GM19043 (cell line): ENCODE results near the gene CX3CL1.
"Not testable (repeated sequence)": the region's sequence is repeated elsewhere in the genome, so short reads cannot be mapped to it uniquely, and the experiment has no call there.

Source experiments
- ATAC-seq: cut with Tn5 transposase; IDR thresholded peaks from one replicate; pipeline ENCODE4 v1.9.1; 2021; ENCODE audit warnings: low read depth; ENCODE audit not compliant: unreplicated experiment

Gene CX3CL1

GRCh38 chr16:57356547-57356946 is 15.7 kb upstream of the CX3CL1 start:
- ATAC-seq = no peak

- no peak for ATAC-seq
Observed at GRCh38 chr16:57357330-57358085, 14.8 kb upstream of the CX3CL1 start.

GRCh38 chr16:57358086-57358420 is 14.2 kb upstream of the CX3CL1 start:
- ATAC-seq = no peak

GRCh38 chr16:57358527-57359095 is 13.7 kb upstream of the CX3CL1 start, which contains the start of gene CCL22:
TSS of gene CCL22 (plus strand) at chr16:57358783. CDS start at chr16:57358817, 34 bp downstream.
- no peak for ATAC-seq

- ATAC-seq = no peak
Observed at GRCh38 chr16:57360321-57360935, 11.9 kb upstream of the CX3CL1 start.

GRCh38 chr16:57361404-57361803 is 10.9 kb upstream of the CX3CL1 start:
- no peak for ATAC-seq

- no peak for ATAC-seq
Observed at GRCh38 chr16:57364143-57364542, 8.1 kb upstream of the CX3CL1 start.

GRCh38 chr16:57366544-57367040 is 5.7 kb upstream of the CX3CL1 start:
- no peak for ATAC-seq

- no peak for ATAC-seq
Observed at GRCh38 chr16:57367116-57367752, 5.1 kb upstream of the CX3CL1 start.

- ATAC-seq = no peak
Observed at GRCh38 chr16:57371494-57372371, 557 bp upstream of the CX3CL1 start.

- no peak for ATAC-seq
Observed at GRCh38 chr16:57373117-57373947, 1.0 kb downstream of the CX3CL1 start.

GRCh38 chr16:57374067-57374534 is 1.8 kb downstream of the CX3CL1 start:
- no peak for ATAC-seq

GRCh38 chr16:57374925-57375465 is 2.7 kb downstream of the CX3CL1 start:
- not testable (repeated sequence) for ATAC-seq

- no peak for ATAC-seq
Observed at GRCh38 chr16:57376313-57376818, 4.1 kb downstream of the CX3CL1 start.

GRCh38 chr16:57377080-57377841 is 5.0 kb downstream of the CX3CL1 start:
- peak; percentile 64 for ATAC-seq

GRCh38 chr16:57379579-57379978 is 7.3 kb downstream of the CX3CL1 start:
- ATAC-seq = no peak

- no peak for ATAC-seq
Observed at GRCh38 chr16:57380671-57381462, 8.6 kb downstream of the CX3CL1 start.
